Activated CD4-positive, alpha-beta T cell treated with anti-CD3 and anti-CD28 coated beads, Interleukin-2, amount 50 U/mL, for 16 hours (primary cell): Measurements from ENCODE around the gene RPL18.
A peak's percentile ranks its signal among the peaks of the same experiment; 100 is the strongest.
"Not testable (repeated sequence)": the region's sequence is repeated elsewhere in the genome, so short reads cannot be mapped to it uniquely, and the experiment has no call there.

Experiments
- DNase-seq: peaks from one replicate; pipeline ENCODE4 v3.0.0-alpha.2; 2020

RPL18 gene

DNA sequence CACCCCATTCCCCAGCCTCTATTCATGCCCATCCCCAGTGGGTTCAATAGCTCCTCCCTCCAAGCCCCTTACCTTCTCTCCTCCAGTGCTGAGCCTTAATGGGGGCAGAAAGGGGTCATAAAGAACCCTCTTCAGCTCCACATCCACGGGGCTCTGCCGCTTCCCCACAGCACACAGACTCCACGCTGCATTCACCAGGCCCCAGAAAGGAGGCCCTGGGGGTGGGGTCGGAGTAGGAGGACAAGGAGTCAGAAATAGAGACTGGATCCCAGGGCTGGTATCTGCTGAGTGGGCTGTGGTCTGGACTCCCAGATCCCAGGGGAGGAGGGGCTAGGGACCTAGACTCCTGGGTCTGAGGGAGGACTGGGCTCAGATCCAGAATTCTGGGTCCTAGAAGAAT is 25.4 kb upstream of the RPL18 start:
- DNase-seq, result no peak

DNA sequence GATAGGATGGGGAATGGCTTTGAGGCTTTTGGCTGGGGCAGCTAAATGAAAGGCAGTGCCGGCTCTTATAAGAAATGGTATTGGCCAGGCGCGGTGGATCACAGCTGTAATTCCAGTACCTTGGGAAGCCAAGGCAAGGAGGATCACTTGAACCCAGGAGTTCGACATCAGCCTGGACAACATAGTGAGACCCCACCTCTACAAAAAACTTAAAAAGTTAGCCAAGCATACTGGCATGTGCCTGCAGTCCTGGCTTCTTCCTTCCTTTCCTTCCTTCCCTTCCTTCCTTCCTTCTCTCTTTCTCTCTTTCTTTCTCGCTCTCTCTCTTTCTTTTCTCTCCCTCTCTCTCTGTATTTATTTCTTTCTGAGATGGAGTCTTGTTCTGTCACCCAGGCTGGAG is 23.9 kb upstream of the RPL18 start:
- DNase-seq, result no peak

DNA sequence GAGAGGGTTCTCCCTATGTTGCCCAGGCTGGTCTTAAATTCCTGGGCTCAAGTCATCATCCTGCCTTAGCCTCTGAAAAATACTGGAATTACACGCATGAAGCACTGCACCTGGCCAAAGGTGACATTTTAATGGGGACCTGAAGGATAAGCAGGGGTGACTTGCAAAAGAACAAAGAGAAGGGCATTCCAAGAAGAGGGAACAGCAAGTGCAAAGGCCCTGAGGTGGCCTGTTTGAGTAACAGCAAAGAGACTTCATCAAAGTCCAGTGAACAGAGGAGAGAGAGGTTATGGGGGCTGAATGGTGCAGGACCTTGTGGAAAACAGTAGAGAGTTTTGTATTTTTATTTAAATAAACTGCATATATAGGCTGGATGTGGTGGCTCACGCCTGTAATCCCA is 22.9 kb upstream of the RPL18 start:
- DNase-seq, result no peak

DNA sequence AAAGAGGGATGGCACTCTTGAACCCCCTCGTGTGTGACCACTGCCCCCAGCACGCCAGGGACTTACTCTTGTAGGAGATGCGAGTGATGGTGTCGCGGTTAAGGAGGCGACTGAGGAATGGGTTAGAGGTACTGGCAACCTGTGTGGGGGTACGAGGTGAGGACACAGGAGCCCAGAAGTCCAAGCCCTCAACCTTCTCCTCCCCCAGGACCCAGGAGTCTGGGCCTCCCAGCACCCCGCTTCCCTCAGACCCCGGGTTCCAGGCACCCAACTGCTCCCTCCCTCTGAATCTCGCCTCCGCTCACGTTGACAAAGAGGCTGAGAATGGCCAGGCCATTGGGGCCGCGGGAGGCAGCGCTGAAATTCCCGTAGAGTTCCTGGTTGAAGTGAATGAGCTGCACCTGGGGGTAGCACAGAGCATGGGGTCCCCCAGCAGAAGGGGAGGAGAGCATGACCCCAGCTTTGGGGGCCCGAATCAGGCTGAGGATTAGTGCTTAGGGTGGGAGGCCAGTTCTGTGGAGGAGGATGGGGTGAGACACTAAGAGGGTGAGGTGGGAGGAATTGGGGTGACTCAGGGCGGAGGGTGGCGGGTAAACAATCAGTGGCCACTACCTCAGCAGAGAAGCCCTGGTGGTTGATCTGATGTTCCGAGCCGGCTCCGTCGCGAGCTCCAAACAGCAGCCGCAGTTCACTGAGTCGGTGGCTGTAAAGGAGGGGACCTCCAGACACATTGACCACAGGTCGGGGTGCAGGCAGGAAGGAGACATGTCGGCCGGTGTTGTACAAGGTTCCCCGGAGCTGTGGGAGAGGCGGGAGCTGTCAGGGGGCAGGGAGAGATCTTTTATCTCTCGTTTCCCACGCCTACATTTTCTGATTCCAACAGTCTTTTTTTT is 20.8 kb upstream of the RPL18 start:
- no peak for DNase-seq

DNA sequence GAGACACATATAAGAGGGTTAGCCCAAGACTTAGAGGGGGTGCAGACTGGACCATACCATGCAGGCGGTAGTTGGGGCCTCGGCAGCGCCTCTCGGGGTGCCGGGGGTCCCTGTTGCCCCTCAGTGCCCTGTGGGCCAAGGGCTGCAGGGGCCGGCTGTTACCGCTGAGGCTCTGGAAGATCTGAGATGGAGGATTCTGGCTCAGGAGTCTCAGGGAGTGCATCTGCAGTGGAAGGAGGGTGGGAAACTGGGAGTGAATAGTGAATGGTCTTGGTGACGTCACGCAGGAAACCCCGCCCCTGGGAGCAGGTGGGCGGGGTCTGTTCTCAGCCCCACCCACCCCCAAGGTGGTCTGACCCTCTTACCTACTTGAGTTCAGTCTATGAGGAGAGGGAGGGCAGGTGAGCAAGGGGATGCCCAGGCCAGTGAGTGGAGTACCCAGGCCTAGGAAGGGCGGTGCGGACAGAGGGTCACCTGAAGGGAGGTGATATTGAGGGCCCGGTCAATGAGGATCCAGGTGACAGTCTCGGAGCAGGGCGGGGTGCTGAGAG is 19.9 kb upstream of the RPL18 start:
- no peak for DNase-seq

DNA sequence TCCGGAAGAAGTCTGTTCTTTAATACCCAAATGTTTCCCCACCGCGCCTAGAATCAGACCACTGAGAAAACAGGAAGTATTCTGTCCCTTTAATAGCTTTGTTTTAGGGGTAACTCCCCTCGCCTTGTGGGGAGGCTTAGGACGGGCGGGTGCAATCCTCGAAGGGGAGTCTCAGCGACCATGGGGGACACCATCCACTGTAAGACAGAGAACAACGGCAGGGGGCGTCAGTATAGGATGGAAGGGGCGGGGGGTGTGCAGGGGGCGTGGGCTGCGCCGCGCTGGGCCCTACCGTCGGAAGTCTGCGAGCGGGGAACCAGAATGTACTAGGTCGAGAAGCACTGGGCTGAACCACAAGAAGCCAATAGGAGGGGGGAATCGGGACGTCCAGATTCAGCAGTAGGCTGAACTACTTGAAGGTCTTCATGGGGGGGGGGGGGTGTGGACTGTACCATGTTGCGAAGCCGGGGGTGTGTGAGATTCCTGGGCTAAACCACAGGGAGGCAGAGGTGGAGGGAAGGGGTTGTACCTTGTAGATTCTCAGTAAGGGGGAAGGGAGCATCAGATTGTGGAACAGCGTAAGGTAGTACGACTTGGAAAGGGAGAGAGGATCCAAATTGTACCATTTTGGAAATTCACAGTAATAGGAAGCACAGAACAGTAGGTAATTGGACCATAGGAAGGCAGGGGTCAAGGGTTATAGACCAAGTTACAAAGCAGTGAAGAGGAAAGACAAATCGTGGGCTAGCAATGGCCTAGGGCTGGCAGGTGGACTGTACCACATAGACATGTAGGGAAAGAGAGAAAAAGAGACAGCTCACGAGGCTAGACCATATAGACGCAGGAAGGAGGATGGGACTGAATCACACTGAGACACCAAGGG is 19.2 kb upstream of the RPL18 start:
- peak; percentile 87 for DNase-seq

DNA sequence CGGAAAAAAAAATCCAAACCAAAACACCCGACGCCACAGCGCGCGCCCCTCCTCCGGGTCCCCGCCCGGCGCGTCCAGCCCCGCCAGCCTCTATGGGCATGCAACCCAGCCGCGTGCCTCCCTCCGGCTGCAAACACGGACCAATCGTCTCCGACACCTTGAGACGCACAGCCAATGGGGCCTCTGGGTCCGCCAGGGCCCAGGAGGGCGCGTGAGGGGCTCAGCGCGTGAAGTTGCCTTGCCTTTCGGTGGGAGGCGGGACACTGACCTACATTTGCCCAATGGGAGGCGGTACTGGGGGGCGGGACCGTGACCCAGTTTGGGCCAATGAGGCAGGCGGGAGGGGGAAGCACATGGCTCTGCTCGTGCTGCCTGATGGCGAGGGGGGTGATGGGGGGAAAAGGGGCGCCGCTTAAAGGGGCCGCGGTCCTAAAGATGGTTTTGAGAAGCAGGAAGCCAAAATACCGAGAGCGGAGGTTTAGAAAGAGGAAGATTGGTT is 18.5 kb upstream of the RPL18 start:
- DNase-seq, result peak; percentile 98

DNA sequence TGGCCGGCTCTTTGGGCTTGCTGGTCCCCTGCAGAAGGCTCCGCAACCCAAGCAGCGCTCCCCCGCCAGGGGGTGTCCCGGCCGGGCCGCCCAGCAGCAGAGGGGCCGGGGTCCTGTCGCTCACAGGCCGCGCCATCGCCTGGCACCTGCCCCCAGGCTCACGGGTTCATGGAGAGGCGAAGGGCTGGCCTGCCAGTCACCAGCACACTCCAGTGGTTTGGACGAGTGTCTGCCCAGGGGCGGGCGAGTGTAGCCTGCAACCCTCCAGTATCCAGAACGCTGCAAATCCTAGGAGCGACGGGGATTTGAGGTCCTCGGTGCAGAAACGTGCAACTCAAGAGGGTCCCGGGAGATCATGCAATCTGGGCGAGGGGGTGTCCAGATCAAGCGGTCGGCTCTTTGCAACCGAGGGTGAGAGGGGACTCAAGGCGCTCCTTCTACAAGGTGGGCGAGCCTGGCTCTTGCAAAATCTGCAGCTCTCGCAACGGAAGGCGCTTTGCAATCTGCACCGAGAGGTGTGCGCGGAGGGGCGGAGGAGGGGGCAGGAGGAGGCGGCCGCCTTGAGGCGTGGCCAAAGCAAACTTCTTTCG is 18.0 kb upstream of the RPL18 start, which contains the start of gene DBP:
TSS of gene DBP (minus strand) at position 521 of the 590 bp plus-strand sequence. CDS start at position 136, 385 bp downstream.
- DNase-seq, result no peak

DNA sequence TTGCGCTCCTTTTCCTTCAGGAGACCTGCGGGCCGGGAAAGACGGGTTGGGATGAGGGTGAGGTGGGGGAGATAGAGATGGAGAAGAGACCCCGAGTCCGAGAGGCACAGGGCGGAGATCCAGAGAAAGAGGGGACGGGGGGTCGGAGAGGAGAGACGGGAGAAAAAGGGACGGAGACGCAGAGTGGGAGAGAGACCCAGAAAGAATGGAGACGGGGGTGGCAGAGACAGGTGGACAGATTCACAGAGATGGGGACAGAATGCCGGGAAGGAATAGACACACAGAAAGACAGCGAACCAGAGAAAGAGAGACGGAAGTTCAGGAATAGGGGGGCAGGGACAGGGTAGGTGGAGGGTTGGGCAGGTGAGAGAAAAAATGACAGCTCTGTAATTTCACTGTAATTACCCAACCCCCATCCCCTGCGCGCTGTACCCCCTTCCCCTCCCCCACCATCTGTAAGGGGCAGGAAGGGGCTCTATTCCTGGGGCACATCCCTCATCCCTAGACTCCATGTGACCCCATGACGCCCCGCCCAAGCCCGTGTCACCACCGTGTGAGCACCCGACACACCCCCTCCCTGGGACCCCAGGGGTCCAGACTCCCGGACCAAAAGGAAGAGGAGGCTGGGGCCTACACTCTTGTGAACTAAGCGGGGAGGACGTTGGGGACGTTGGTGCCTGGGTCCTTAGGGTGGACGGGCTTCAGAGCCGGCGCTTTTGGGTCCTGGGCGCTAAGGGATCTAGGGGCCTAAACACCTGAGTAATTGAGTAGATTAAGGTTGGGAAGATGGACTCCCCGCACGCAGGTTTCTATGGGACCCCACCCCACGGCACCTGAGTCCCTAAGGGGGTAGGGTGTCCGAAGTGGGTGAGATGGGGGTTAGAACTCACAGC is 17.2 kb upstream of the RPL18 start:
- no peak for DNase-seq

DNA sequence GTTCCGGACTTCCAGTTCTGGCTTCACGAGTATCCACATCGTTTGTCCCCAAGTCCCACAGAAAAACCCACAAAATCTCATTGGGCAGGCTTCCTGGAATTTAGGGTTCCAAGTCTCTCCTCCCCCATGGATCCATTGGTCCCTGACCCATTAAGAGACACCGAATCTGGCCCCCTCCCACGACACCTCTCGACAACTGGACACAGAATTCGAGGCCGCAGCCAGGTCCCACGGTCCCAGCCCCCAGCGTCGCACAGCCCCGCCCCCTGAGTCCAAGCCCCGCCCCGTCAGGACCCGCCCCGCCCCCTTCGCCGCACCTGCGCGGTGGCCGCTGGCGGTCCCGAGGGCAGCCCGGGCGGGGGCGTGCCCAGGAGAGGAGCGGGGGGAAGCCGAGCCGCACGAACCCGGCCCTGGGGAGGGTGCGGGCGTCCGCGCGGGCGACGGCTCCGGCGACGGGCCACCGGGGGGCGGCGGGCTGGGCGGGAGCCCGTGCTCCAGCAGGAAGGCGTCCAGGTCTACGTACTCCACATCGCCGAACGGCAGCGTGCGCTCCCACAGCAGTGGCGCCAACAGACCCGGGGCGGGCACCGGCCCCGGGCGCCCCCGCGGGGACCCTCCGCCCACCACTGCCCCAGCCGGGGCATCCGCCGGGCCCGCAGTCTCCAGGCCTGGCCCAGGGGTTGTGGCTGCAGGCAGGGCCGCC is 16.4 kb upstream of the RPL18 start:
- DNase-seq, result peak; percentile 71

DNA sequence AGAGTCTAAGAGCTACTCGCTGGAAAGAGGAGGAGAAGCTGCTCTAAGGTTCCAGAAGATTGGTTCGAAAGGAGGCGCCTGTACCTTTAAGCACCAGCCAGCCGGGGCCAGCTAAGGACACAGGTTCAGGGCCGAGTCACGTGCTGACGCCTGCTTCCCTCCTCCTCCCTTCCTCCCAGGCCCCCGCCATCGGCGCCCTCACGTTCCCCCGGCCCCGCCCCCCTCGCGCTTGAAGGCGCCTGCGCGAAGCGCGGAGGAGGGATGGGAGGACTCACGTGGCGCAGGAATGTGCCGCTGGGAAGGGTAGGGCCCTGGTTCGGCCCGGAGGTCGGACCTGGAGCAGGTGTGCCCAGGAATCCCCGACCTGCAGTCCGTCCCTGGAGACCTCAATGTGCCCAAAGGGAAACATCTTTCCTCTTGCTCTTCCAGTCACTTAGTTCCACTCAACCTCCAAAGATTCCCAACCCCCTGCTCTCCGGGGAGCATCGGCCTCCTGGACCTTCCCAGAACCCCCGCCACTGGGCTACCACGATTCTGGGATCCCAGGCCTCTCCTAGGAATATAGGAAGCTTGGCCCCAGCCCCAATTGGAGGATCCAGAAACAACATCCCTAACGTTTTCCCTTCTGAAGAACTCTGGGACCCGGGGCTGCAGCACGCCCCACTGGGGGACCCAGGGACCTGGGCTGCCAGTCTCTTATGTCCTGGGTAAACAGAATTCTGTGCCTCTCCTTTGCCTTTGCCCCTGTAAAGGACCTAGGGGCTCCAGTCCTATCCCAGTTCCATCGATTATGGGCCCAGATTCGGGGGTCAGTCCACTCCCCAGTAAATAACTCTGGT is 15.7 kb upstream of the RPL18 start:
- DNase-seq, result peak; percentile 94

DNA sequence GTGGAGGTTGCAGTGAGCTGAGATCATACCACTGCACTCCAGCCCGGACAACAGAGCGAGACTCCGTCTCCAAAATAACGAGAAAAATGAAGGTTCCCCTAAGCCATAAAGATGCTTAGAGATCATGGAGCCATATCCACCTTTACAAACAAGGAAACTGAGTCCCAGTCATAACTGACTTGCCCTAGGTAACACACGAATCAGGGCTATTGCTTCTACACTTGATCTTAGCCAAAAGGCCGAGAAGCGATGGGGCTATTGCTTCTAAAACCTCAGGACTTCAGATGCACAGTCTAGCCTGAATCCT is 15.0 kb upstream of the RPL18 start:
- DNase-seq, result no peak

DNA sequence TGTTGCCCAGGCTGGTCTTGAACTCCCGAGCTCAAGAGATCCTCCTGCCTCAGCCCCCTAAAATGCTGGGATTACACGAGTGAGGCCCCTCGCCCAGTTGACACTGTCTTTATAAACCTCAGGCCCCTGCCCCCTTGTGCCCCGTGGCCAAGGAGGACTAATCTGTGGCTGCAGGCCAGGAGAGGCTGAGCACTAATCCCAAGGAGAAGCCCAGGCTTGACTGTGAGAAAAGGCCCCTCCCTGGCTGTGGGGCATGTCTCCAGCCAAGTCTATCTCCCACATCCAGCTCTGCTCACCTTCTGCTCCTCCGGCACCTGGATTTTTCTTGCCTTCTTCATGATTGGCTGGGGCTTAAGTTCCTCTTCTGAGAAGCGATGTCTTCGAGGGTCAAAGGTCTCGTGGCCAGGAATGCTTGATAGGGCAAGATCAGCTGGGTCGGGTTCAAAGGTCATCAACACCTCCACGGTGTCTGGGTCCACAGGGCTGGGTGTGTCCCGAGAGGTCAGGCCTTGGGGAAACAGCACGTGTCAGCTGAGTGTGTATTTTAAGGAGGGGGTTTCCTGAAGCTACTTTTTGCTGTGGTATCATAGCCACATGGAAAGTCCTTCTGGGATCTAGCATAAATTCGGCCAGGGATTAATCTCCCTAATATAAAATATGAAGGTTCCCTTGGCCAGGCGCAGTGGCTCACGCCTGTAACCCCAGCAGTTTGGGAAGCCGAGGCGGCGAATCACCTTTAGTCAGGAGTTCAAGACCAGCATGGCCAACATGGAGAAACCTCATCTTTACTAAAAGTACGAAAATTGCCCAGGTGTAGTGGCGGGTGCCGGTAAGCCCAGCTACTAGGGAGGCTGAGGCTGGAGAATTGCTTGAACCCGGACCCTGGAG is 14.4 kb upstream of the RPL18 start:
- DNase-seq, result no peak

DNA sequence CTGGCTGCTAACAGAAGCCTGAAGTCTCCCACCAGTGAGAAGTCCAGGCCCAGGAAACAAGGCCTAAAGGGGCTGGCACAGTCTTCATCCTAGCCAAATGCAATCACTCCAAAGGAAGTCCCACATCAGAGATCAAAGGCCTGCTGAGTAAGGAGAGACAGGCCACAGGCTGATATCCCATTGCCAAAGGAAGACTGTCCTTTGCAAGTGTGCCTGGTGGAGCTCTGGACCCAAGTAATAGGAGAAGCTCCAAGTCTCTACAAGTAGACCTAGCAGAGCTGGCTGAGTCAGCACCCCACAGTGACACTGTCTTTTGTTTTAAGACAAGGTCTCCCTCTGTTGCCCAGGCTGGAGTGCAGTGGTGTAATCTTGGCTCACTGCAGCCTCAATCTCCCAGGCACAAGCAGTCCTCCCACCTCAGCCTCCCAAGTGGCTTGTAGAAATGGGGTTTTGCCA is 13.7 kb upstream of the RPL18 start:
- DNase-seq, result no peak

DNA sequence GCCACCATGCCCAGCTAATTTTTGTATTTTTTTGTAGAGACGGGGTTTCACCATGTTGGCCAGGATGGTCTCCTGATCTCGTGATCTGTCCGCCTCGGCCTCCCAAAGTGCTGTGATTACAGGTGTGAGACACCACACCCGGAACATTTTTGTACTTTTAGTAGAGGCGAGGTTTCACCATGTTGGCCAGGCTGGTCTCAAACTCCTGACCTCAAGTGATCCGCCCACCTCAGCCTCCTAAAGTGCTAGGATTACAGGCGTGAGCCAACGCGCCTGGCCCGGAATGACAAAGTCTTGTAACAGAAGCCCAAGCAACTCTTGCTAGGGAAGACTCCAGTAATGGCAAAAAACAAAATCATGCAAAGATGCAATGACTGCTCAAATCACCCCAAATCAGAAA is 13.3 kb upstream of the RPL18 start:
- DNase-seq, result not testable (repeated sequence)

DNA sequence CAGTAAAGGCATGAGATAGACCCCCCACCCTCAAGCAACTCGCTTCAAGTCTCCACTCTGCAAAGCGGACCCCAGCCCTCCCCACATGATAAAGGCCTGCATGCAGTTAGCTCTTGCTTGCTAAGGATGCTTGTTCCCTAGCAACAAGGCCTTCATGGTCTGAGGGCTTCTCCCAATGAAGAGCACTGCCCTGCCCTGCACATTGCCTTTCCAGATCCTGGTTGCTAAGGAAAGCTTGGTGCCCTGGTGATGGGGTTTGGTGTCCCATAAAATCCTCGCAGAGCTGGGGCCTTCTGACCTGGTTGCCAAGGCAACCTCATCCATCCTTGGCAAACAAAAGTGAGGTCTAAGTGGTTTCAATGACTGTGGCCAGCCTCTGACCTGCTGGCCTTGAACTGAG is 12.2 kb upstream of the RPL18 start:
- DNase-seq, result no peak

DNA sequence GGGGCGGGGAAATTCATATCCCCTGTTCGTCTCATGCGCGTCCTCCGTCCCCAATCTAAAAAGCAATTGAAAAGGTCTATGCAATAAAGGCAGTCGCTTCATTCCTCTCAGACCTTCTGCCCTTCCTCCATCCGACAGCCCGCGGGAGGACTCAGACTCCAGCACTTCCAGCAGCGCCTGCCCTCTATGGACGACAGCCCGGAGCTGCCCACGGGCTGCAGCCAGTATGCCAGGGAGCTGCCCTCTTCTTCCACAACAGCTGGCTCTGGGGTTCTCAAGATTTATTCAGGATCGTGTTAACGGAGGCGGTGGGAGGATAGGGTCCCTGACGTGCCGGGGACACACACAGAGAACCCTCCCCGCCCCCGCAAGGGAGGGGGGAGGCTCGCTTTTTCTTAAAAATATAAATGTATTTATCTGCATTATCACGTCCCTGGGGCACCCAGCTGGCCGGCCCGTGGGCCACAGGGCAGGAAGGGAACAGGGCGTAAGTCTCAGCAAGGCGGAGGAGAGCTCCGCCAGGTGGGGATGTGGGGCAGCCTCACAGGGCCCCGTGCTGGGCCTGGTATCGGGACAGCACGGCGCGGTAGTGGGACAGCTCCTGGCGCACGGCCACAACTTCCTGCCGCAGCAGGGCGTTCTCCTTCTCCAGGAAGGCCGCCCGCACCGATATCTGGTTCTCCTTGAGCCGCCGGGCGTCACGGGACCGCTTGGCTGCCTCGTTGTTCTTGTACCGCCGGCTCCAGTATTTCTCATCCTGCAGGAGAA is 11.5 kb upstream of the RPL18 start:
- no peak for DNase-seq

DNA sequence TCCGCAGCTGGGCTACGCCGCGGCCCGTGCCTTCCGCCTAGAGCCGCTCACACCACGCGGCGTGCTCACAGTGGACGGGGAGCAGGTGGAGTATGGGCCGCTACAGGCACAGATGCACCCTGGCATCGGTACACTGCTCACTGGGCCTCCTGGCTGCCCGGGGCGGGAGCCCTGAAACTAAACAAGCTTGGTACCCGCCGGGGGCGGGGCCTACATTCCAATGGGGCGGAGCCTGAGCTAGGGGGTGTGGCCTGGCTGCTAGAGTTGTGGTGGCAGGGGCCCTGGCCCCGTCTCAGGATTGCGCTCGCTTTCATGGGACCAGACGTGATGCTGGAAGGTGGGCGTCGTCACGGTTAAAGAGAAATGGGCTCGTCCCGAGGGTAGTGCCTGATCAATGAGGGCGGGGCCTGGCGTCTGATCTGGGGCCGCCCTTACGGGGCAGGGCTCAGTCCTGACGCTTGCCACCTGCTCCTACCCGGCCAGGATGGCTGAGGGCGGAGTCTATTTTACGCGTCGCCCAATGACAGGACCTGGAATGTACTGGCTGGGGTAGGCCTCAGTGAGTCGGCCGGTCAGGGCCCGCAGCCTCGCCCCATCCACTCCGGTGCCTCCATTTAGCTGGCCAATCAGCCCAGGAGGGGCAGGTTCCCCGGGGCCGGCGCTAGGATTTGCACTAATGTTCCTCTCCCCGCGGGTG is 10.8 kb upstream of the RPL18 start:
- DNase-seq, result no peak
